DND-41 (cell line): Measurements from ENCODE around the gene AKTIP.
"Not testable (repeated sequence)": the region's sequence is repeated elsewhere in the genome, so short reads cannot be mapped to it uniquely, and the experiment has no call there.

Experiments
- EZH2 ChIP-seq: IDR thresholded peaks from 3 replicates; pipeline ENCODE4 v1.6.1; 2012; ENCODE audit warnings: borderline replicate concordance, low read depth, mild to moderate bottlenecking, moderate library complexity, low read length, inconsistent platforms; ENCODE audit not compliant: severe bottlenecking
- TF ChIP-seq, protein P1 (sequence below): IDR thresholded peaks from 2 replicates; pipeline ENCODE4 v1.5.1; 2012; ENCODE audit warnings: borderline replicate concordance, low read length, moderate library complexity, mild to moderate bottlenecking; ENCODE audit not compliant: poor library complexity, severe bottlenecking; ENCODE audit errors: extremely low read depth

DNA sequence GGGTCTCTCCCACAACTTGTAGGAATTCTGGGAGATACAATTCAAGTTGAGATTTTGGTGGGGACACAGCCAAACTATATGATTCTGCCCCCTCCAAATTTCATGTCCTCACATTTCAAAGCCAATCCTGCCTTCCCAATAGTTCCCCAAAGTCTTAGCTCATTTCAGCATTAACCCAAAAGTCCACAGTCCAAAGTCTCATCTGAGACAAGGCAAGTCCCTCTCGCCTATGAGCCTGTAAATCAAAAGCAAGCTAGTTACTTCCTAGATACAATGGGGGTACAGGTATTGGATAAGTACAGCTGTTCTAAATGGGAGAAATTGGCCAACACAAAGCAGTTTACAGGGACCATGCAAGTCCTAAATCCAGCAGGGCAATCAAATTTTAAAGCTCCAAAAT is 9.8 kb upstream of the AKTIP start:
- TF ChIP-seq, protein P1, sequence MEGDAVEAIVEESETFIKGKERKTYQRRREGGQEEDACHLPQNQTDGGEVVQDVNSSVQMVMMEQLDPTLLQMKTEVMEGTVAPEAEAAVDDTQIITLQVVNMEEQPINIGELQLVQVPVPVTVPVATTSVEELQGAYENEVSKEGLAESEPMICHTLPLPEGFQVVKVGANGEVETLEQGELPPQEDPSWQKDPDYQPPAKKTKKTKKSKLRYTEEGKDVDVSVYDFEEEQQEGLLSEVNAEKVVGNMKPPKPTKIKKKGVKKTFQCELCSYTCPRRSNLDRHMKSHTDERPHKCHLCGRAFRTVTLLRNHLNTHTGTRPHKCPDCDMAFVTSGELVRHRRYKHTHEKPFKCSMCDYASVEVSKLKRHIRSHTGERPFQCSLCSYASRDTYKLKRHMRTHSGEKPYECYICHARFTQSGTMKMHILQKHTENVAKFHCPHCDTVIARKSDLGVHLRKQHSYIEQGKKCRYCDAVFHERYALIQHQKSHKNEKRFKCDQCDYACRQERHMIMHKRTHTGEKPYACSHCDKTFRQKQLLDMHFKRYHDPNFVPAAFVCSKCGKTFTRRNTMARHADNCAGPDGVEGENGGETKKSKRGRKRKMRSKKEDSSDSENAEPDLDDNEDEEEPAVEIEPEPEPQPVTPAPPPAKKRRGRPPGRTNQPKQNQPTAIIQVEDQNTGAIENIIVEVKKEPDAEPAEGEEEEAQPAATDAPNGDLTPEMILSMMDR: not testable (repeated sequence)
- TF ChIP-seq EZH2: not testable (repeated sequence)
